IPS-NIHi7 (cell line): Measurements from ENCODE around the gene PLXNA4.
A peak's percentile ranks its signal among the peaks of the same experiment; 100 is the strongest.

Experiments used
- DNase-seq: peaks from one replicate; pipeline ENCODE4 v3.0.0; 2012; ENCODE audit warnings: mixed read lengths; ENCODE audit errors: extremely low spot score

The PLXNA4 gene

DNA sequence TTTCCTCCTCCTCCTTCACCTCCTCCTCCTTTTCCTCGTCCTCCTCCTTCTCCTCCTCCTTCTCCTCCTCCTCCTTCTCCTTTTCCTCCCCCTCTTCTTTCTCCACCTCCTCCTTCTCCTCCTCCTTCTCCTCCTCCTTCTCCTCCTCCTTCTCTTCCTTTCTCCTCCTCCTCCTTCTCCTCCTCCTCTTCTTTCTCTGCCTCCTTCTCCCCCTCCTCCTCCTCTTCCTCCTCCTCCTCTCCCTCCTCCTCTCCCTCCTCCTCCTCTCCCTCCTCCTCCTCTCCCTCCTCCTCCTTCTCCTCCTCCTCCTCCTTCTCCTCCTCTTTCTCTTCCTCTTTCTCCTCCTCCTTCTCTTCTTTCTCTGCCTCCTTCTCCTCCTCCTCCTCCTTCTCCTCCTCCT is 13.6 kb downstream of the PLXNA4 start:
- no peak for DNase-seq

DNA sequence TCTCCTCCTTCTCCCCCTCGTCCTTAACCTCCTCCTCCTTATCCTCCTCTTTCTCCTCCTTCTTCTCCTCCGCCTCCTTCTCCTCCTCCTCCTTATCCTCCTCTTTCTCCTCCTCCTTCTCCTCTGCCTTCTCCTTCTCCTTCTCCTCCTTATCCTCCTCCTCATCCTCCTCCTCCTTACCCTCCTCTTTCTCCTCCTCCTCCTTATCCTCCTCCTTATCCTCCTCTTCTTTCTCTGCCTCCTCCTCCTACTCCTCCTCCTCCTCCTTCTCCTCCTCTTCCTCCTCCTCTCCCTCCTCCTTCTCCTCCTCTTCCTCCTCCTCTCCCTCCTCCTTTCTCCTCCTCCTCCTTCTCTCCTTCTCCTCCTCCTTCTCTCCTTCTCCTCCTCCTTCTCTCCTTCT is 14.5 kb downstream of the PLXNA4 start:
- DNase-seq, result no peak

DNA sequence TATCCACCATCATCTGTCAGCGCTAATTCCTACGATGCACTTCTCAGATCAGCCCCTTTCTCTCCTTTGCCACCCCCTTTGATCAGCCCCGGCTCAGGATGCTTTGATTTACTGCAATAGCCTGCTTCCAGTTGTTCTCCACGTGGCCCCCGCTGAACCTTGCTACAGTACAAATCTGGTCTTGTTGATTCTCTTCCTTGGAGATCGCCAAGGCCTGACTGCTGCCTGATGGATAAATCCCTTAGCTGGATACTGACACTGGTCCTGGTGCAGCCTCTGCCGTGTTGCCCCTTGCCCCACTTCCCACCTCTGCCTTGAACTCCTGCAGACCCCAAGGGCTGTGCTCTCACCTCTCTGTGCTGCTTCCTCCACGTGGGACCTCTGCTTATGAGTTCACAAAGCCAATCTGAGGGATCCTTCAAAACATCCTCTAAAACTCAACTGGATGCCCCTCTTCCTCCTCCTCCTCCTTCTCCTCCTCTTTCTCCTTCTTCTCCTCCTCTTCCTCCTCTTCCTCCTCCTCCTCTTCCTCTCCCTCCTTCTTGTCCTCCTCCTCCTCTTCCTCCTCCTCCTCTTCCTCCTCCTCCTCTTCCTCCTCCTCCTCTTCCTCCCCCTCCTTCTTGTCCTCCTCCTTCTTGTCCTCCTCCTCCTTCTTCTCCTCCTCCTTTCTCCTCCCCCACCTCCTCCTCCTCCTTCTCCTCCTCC is 15.3 kb downstream of the PLXNA4 start:
- no peak for DNase-seq

DNA sequence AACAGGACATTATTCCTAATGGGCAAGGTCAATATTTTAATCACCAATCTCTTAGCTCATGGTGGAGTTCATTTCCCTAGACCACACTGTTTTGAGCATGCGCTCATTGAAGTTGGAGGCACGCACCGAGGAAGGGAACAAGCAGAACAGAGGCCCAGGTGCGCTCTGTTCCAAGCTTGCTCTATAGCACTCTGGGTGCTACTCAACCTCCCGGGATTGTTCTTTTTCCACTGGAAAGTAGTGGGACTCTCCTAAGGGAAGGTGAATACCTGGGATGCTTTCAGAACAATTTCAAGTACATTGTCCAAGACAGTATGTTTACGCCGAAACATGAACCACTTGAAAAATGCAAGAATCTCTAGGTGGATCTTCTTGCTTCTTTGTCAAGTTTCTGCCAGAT is 16.2 kb downstream of the PLXNA4 start:
- DNase-seq, result no peak

DNA sequence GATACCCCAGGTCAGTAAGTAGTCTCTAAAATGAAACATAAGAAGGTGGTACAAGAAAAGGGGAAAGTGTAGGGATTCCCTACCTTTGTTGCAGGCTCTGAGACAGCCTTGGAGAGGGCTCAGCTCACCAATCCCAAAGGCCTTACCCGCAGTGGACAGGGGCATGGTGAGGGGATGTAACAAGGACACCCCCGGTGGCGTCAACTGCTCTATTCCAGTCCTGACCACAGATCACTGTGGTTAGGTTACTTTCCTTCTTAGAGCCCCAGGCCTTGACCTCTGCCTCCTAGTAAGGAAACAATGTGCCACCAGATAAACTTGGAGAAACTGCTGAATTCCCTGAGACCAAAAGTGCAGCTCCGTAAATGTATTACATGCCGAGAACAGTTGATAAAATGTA is 17.5 kb downstream of the PLXNA4 start:
- DNase-seq, result no peak

DNA sequence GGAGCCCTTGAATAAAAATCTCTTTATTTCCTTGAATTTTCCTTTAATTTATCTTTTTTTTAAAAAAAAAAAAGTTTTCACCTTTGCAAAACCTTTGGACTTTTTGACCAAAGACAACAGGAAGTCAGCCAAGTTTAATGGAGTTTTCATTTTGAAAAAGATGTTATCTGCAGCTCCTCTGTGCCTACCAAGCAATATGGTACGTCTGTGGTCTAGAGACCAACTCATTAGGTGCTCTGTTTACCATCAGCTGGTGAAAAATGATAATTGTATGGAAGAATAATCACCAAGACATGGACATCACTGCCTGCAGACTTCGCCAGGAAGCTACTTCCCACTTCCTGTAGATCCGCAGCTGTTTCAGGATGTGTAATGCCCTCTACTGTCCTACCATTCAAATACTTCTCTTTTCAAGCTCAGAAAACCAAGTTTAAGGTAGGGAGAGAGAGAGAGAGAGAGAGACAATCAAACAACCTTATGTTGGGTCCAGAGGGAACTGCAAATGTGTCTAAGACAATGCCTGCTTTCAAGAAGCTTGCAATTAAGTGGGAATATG is 18.7 kb downstream of the PLXNA4 start:
- DNase-seq, result peak; percentile 40

DNA sequence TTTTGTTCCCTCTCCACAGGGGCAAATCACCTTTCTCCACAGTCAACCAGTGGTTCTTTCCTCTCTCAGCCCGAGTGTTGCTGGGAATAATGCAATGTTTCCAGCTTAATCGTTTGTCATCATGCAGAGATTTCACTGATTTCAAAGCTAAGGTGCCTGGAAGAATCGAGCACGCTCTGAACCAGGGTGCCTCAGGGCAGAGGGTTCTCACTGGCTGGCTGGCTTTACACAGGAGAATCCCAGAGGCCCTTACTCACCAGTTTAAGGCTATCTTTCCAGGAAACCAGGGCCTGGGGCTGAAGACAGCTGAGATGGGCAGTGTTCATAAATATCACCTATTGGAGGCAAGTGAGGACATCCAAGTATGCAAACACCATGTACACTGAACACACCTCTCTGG is 21.8 kb downstream of the PLXNA4 start:
- DNase-seq, result no peak

DNA sequence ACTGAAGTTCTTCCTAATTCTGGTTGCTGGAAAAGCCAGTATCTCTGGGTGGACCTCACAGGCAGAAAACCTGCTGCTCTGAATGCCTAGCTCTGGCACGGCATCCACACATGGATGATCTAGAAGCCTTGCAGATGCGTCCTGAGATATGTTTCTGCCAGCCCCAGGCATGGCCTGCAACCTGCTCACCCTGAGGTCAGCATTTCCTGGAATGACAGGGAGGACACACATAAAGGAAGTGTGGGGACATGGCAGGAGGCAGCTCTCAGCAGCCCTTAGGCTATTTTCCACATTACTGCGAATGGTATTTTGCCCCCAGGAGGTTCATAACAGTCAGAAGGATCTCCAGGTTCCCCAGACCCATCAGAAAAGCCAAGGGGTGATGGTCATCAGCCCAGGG is 23.2 kb downstream of the PLXNA4 start:
- no peak for DNase-seq

DNA sequence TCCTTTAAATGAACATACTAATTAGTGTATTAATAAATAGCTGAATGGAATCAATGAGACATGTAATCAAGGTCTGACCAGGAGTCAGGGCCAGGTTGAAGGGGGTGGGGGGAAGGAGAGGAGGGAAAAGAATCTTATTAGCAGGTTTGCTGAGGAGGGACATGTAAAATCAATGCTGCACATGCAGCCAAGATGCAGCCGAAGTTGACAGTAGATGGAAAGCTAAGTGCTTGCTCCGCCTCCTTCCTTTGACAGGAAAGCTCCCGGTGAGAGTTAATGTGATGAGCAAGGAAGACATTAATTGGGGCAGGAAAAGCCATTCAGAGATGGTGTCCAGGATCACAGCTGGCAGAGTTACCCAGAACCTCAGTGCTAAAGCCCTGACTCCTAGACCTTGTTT is 24.4 kb downstream of the PLXNA4 start:
- DNase-seq, result no peak

DNA sequence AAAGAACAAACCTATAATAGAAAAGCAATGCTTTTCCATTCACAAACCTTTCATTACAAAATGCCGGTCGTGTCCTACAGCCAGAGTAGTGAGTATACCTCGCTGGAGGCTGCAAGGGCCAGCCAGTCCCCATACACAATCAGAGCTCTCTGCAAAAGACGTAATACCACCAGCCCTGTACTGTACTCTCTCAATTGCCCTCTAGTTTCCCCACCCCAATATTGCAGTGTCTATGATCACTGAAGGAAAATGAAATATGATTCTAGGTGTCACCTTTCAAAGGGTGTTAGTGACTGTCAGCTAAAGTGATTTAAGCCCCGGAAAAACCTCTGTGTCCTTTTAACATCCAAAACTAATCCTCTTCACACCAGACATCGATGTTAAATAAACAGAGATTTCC is 24.8 kb downstream of the PLXNA4 start:
- no peak for DNase-seq

DNA sequence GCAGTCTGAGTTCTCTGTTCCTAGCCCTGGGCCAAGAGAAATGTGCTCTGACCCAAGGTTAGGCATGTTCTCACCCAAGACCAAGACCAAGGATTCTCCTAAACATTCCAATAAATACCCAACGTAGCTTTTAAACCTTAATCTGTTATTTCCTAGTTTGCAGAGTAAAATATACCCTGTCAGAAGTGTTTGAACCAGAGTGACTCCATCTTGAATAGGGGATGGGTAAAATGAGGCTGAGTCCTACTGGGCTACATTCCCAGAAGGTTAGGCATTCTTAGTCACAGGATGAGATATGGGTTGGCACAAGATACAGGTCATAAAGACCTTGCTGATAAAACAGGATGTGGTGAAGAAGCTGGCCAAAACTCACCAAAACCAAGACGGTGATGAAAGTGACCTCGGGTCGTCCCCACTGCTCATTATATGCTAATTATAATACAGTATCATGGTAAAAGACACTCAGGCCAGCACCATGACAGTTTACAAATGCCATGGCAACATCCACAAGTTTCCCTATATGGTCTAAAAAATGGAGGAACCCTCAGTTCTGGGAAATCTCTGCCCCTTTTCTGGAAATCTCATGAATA is 27.7 kb downstream of the PLXNA4 start:
- no peak for DNase-seq

DNA sequence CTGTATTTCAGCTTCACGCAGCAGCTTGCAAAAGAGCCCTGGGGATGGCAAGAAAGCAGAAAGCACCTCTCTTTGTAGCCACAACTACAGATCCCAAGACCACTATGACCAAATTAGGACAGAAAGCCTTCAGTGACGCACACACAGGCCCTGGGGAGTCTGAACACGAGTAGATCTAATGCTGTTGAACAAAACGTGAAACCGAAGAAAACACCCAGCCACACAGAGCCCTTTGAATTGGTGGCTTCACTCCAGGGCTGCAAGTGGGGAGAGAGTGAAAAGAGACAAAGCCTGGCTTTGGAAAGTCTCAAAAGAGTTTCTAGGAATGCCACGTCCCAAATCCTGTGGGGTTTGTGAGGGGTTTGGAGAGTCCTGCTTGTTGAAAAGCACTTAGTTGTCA is 28.4 kb downstream of the PLXNA4 start:
- no peak for DNase-seq

DNA sequence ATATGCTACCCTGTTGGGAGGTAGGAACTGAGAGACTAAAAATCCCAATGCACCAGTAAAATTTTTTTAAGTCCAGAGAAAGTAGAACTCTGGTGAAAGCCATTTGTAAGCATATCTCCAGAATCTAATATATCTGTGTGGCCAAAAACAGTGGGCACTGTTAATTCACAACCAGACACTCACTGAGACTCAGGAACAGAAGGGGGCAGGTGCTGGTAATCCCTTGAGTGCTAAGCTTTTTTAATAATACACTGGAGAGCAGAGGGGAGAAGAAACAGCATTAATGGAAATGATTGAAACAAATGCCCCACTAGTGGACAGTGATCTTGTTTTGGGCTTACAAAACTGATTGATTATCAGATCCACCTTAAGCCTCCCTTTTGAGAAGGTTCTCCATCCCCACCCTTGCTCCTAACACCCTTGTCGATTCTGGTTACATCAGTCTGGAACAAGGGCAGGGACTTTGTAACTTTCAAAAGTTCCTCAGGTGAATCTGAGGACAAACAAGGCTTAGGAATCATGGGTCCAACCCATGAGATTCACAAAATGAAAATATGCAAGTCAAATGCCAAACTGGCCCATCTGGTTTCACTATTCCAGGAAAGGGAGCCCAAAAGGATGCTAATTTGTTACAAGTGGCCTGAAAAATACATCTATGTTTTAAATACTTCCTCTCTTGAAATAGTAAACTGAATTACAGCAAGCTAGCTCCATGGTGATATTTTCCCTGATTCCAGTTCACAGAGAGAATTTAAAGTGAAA is 29.7 kb downstream of the PLXNA4 start:
- DNase-seq, result no peak

DNA sequence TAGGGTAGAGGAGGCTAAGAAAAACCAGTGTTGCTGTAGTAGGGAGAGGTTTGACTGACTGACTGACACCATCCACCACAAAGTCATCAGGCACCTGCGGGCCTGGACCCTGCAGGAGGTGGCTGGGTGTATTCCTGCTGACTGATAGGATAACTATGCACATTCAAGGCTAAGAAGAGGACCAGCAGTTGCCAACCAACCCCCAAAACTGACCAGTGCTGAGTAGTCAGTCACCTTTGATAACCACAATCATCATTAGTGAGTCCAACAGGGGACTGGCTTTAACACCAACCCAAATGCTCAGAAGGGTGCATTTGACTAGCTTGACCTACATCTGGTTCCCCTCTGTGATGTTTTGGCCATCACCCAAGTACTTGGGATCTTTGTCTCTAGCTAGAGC is 30.5 kb downstream of the PLXNA4 start:
- DNase-seq, result no peak

DNA sequence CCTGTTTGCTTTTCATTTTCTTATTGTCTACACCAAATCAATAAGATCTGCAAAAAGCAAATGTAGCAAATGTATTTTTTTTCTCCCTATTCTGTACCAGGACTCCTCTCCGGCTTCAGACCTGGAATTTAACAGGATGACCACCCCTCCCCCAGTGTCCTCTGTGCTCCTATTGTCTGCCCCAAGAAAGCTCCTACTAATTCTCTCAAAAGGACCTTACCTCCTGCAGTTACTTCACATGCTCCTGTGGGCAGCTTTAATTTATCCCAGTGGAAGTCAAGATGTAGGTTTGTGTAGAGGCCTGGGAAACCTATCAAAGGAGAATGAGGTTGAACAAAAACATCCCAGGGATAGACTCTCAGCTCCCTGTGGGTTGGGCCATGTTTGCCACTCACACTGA is 31.3 kb downstream of the PLXNA4 start:
- DNase-seq, result peak; percentile 41

DNA sequence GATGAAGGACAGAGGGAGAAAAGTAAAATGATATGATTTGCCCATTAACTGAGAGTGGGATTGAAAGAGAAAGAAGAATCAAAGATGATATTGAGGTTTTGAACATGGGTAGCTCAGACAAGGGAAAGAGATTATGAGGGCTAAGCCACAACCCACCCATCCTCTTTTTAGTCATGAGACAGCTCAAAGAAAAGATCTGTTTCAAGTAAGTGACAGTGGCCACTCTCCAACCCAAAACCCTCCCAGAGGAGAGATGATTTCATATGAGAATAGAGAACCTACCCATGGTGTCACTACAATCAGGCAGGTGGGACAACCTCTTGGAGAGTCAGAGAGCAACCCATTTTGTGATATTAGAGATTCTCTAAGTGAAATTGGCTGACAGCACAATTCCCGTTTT is 32.2 kb downstream of the PLXNA4 start:
- no peak for DNase-seq

DNA sequence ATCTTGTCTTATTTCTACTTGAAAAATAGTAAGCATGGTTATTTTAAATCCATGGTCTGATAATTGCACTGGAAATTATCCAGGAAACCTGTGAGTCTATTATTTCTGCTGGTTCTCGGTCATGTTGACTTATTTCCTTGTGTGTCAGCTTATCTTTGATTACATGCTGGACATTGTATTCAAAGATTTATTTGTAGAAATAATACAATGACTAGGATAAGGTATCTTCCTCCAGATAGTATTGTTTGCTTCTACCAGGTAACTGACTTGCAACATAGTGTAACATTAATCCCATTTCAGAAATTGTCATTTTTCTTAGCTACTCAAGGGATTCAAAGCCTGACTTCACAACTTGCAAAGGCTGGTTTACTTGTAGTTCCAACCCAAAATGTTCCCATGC is 33.4 kb downstream of the PLXNA4 start:
- DNase-seq, result no peak

DNA sequence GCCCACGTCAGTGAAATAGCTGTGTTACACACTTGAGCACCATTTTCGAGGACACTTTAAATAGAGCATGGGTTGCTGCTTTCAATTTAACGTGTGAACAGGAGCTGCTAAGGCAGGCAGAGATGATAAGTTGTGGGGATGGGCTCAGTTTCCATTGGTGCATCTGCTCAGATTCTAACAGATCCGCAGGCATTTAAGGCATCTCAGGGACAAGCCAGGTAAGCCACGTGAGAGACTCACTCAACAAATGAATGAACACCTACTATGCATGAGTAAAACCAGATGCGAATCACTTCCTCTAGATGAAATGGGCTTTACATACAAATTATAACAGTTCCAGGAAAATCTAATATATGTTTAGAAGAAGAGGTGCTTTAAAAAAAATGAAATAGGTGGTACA is 34.6 kb downstream of the PLXNA4 start:
- DNase-seq, result peak; percentile 44

DNA sequence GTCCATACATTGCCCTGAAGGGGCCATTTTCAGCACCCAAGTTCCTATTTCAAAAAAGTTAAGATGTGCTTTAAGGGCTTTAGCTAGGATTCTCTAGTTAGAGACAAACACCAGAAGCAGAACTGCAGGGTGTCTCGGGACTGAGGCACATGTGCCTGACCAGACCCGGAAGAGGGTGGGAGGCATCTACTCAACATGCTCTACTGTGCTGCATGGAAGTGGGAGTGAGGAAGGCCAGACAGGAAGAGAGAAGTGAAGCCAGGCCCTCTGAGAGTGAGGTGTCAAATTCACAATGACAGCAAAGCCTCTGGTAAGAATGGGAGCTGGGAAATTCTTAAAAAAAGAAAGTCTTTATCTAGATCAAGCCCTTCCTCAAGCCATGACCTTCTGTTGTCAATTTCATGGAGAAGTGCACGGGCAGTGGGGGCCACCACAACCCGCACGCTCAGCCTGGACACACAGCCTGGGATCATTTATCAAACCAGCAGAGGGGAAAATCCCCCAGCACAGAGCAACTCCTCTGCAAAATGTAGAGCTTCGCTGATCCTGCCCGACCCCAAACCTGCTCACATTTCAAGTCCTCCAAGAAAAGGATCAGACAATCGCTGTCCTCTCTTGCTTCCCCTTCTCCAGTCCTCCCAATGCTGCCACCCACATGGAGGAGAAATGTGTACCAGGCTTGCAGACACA is 38.7 kb downstream of the PLXNA4 start:
- DNase-seq, result no peak

DNA sequence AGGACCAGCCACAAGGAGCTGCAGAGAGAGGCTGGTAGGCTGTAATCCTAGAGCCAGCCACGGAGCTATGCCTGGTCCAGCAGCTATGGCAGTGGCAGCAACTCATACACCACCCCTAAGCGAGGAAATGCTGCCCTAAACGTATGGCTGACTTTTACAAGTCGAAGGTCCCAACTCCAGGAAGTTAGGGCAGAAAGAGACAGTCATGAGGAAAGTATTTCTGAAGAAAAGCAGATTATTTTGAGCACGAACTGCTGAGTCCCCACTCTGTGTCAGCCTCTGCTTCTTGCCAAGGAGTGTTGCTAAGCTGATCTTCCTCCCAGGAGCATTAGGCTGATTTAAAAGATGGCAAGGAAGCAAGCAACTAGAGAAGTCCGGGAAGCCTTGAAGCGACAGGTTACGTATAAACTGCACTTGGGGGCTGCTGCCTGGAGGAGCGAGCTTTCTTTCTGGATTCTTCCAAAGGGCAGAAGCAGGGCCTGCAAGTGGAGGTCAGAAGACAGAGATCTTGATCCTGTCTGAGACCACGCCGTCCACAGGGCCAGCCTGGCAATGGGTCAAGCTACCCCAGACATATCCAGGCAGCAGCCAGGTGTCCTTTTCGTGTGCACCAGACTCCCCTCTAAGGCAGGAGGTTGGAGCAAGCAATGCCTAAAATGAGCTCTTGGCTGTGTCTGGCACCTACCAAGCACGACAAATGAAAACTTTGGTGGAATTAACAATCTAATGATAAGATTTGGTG is 39.4 kb downstream of the PLXNA4 start:
- DNase-seq, result no peak

DNA sequence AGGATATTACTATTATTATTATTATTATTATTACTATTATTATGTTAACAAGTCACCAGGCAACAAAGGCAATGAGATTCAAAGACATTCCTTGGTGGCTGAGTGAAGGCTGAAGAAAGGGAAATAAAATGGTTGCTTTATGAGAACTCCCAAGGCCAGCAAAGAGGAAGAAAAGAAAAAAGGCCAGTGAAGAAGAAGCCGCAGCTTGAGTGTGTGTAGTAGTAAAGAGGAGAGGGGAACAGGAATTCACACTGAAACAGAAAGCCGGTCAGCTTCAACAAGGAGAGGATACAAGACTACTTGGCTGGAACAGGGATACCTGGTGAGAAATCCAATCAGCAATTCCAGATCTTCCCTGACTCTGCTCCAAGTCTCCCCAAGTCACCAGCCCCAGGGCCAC is 42.4 kb downstream of the PLXNA4 start:
- no peak for DNase-seq

DNA sequence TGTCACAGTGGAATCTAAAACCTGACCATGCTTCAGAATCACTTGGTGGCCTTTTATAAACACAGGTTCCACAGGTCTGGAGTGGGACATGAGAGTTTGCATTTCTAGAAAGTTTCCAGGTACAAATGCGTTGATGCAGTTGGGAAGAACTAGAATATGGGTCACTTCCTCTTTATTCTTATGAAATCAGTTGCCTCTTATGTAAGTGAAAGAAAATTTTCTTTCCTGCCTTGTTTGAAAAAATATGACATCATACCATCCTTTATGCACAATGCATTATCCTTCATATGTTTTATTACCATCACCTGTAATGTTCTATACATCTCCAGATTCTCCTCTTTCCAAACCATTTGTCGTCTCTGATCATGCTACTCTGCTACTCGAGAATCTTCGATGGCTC is 44.0 kb downstream of the PLXNA4 start:
- DNase-seq, result no peak
